Measurements from ENCODE around the gene ZNF3.
A peak's percentile ranks its signal among the peaks of the same experiment; 100 is the strongest.

Gene ZNF3

DNA sequence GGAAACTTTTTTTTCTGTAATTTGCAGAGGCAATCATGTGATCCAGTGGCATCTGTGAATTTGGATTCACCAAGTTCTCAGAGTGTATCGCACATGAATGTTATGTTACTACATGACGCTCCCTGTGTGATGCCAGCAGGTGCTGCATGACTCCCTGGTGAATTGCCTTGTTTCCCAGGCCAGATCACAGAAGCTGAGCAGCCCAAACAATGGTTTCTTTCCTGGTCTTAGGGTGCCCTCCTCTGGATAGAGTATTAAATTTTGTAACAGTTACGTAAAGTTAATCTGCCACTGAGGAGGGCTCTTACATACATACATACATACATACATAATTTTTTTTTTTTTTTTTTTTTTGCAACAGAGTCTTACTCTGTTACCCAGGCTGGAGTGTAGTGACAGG lies 28.3 kb downstream of the ZNF3 start:
- H4K12ac ChIP-seq (ENCODE audit: low read depth, low read length), result no peak overlapping the region
- H3K14ac ChIP-seq (ENCODE audit: low read length), result no peak overlapping the region
- no peak overlapping the region for H3K18ac ChIP-seq (ENCODE audit: low read length)
- H2BK12ac ChIP-seq (ENCODE audit: low read length), result no peak overlapping the region
- no peak overlapping the region for H3K4ac ChIP-seq (ENCODE audit: low read depth, low read length)
- no peak overlapping the region for H3K27ac ChIP-seq (ENCODE audit: low read depth, low read length)
- peaks cover 7% of the 10 kb centered on the region in 2 experiments for H3K4me1 ChIP-seq (ENCODE audit: control insufficient read depth in 1 of 2, insufficient read depth in 2 of 2, low read length in 2 of 2)
- H3K79me2 ChIP-seq (ENCODE audit: control insufficient read depth, insufficient read depth, low read length, poor library complexity), result peaks cover 6% of the 10 kb centered on the region
- no peak overlapping the region for H2BK120ac ChIP-seq (ENCODE audit: insufficient read depth, low read length, poor library complexity)
- no peak overlapping the region for H4K8ac ChIP-seq (ENCODE audit: low read depth, low read length)
- H3K27me3 ChIP-seq (ENCODE audit: insufficient read depth, low read length), result no peaks in the 10 kb centered on the region
- no peak overlapping the region for H2AFZ ChIP-seq (ENCODE audit: insufficient read depth, low read length, poor library complexity)
- no peak overlapping the region for H2AK5ac ChIP-seq (ENCODE audit: low read length)
- WGBS (ENCODE audit: extremely low coverage, insufficient coverage, insufficient read length), result no CpG with 5 or more reads among the region's 3 CpGs
- DNase-seq, result peak; percentile 55 to 71
- H3K23ac ChIP-seq (ENCODE audit: low read length), result no peak overlapping the region
- H3K4me2 ChIP-seq (ENCODE audit: low read length), result no peak overlapping the region
- no peaks in the 10 kb centered on the region for H3K9me3 ChIP-seq (ENCODE audit: insufficient read depth, low read depth, low read length)
- no peak overlapping the region for H4K91ac ChIP-seq (ENCODE audit: low read depth, low read length)
- H2BK5ac ChIP-seq (ENCODE audit: low read depth, low read length, poor library complexity), result no peak overlapping the region
- no peak overlapping the region for H3K4me3 ChIP-seq (ENCODE audit: low read depth, low read length)
- H3K36me3 ChIP-seq (ENCODE audit: control insufficient read depth in 1 of 2, insufficient read depth in 2 of 2, low read length in 2 of 2), result peaks cover 13 to 17% of the 10 kb centered on the region in 2 experiments
- peaks cover 9% of the 10 kb centered on the region for H3K79me1 ChIP-seq (ENCODE audit: low read length)
- no peak overlapping the region for H3K9ac ChIP-seq (ENCODE audit: low read length)

DNA sequence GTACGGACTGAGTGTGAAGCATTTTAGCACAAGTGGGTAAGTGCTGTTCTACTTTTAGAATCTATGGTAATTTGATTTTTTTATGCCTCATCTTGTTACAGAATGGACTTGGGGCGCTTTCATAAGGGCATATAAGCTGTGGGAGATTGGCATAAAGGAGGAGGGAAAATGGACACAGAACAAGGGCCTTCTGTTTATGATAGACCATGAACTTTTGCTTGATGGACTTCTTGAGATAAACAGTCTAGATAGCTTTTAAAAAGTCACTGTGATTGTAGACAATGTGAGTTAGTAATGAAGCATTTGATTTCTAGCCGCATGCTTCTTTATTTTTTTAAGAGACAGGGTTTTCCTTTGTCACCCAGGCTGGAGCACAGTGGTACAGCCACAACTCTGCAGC lies 29.9 kb downstream of the ZNF3 start:
- Histone ChIP-seq H3K27ac (ENCODE audit: low read depth, low read length) (no peak overlapping the region), H2BK12ac (ENCODE audit: low read length) (no peak overlapping the region), H3K14ac (ENCODE audit: low read length) (no peak overlapping the region), H3K4me3 (ENCODE audit: low read depth, low read length) (no peak overlapping the region), H2BK5ac (ENCODE audit: low read depth, low read length, poor library complexity) (no peak overlapping the region), H4K12ac (ENCODE audit: low read depth, low read length) (no peak overlapping the region), H3K23ac (ENCODE audit: low read length) (no peak overlapping the region), H2AK5ac (ENCODE audit: low read length) (no peak overlapping the region), H3K4me1 (ENCODE audit: control insufficient read depth in 1 of 2, insufficient read depth in 2 of 2, low read length in 2 of 2) (peaks cover 7% of the 10 kb centered on the region in 2 experiments), H2AFZ (ENCODE audit: insufficient read depth, low read length, poor library complexity) (no peak overlapping the region), H3K18ac (ENCODE audit: low read length) (no peak overlapping the region), H4K91ac (ENCODE audit: low read depth, low read length) (no peak overlapping the region), H3K9ac (ENCODE audit: low read length) (no peak overlapping the region), H3K79me1 (ENCODE audit: low read length) (peaks cover 9% of the 10 kb centered on the region), H3K27me3 (ENCODE audit: insufficient read depth, low read length) (no peaks in the 10 kb centered on the region), H3K36me3 (ENCODE audit: control insufficient read depth in 1 of 2, insufficient read depth in 2 of 2, low read length in 2 of 2) (peaks cover 3 to 5% of the 10 kb centered on the region in 2 experiments), H2BK120ac (ENCODE audit: insufficient read depth, low read length, poor library complexity) (no peak overlapping the region), H3K4ac (ENCODE audit: low read depth, low read length) (no peak overlapping the region), H3K4me2 (ENCODE audit: low read length) (no peak overlapping the region), H3K79me2 (ENCODE audit: control insufficient read depth, insufficient read depth, low read length, poor library complexity) (peaks cover 6% of the 10 kb centered on the region), H4K8ac (ENCODE audit: low read depth, low read length) (no peak overlapping the region), H3K9me3 (ENCODE audit: insufficient read depth, low read depth, low read length) (no peaks in the 10 kb centered on the region)
- WGBS (ENCODE audit: extremely low coverage, insufficient coverage, insufficient read length), result no CpG with 5 or more reads among the region's 3 CpGs
- DNase-seq, result no peak

DNA sequence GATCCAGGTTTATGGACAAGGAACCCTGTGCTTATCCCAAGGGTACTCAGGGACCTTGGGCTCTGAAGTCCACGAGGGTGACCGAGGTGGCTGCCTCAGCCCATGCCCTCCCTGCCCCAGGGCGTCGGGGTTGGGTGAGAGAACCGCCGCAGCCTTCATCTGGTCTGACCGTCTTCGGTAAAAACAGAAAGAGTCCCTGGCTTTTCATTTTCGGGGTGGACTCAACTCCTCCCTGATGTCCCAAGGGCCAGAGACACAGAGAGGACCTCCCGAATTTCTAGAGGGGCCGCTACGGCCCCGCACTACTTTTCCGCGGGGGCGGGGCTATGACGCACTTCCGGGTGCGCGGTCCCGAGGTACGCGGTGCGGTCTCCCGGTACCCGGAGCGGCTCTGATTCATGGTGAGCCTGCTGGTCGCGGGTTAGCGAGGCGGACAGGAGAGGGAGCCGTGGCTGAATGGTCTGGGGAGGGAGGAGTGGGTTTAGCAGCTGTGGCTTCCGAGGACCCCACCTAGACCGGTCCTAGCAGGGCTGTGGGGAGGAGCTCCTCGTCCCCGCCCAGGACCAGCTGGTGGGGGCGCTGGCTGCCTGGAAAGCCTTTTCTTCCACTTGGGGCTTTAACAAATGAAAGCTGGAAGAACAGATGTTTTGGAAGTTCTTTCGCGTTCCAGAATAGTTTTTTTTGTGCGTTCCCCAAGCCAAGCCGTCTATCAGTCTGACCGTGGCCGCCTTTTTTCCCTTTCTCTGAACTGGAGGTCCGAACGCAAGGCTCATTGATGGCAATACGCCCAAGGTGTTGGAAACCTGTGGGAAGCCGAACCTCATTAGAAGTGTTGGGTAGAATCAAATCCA lies 31.9 kb downstream of the ZNF3 start, which contains the start of gene ZSCAN21:
Gene ZSCAN21, plus strand, starts transcription at position 334 of the 851 bp plus-strand sequence. CDS start 7,233 bp downstream, outside the sequence.
- Histone ChIP-seq H2AK5ac (ENCODE audit: low read length) (peak within 1 kb of the TSS; percentile 95), H2BK12ac (ENCODE audit: low read length) (no peak within 1 kb of the TSS), H3K18ac (ENCODE audit: low read length) (peak within 1 kb of the TSS; percentile 98), H3K27ac (ENCODE audit: low read depth, low read length) (peak within 1 kb of the TSS; percentile 91), H4K12ac (ENCODE audit: low read depth, low read length) (peak within 1 kb of the TSS; percentile 98), H2BK120ac (ENCODE audit: insufficient read depth, low read length, poor library complexity) (peak within 1 kb of the TSS; percentile 97), H3K27me3 (ENCODE audit: insufficient read depth, low read length) (no peaks in the 10 kb centered on the region), H3K4me2 (ENCODE audit: low read length) (peak within 1 kb of the TSS; percentile 74), H3K4ac (ENCODE audit: low read depth, low read length) (peak within 1 kb of the TSS; percentile 86), H3K4me1 (ENCODE audit: control insufficient read depth in 1 of 2, insufficient read depth in 2 of 2, low read length in 2 of 2) (peaks cover 7% of the 10 kb centered on the region in 2 experiments), H4K91ac (ENCODE audit: low read depth, low read length) (peak within 1 kb of the TSS; percentile 96), H3K9ac (ENCODE audit: low read length) (peak within 1 kb of the TSS; percentile 87), H2BK5ac (ENCODE audit: low read depth, low read length, poor library complexity) (peak within 1 kb of the TSS; percentile 89), H3K79me1 (ENCODE audit: low read length) (peaks cover 9% of the 10 kb centered on the region), H3K23ac (ENCODE audit: low read length) (no peak within 1 kb of the TSS), H3K36me3 (ENCODE audit: control insufficient read depth in 1 of 2, insufficient read depth in 2 of 2, low read length in 2 of 2) (peaks cover 2 to 5% of the 10 kb centered on the region in 2 experiments), H3K14ac (ENCODE audit: low read length) (peak within 1 kb of the TSS; percentile 100), H4K8ac (ENCODE audit: low read depth, low read length) (peak within 1 kb of the TSS; percentile 100), H3K9me3 (ENCODE audit: insufficient read depth, low read depth, low read length) (no peaks in the 10 kb centered on the region), H3K4me3 (ENCODE audit: low read depth, low read length) (peak within 1 kb of the TSS; percentile 86), H2AFZ (ENCODE audit: insufficient read depth, low read length, poor library complexity) (peak within 1 kb of the TSS; percentile 97), H3K79me2 (ENCODE audit: control insufficient read depth, insufficient read depth, low read length, poor library complexity) (peaks cover 6% of the 10 kb centered on the region)
- WGBS (ENCODE audit: extremely low coverage, insufficient coverage, insufficient read length), result no CpG with 5 or more reads among the region's 47 CpGs
- peak; percentile 90 to 92 for DNase-seq

DNA sequence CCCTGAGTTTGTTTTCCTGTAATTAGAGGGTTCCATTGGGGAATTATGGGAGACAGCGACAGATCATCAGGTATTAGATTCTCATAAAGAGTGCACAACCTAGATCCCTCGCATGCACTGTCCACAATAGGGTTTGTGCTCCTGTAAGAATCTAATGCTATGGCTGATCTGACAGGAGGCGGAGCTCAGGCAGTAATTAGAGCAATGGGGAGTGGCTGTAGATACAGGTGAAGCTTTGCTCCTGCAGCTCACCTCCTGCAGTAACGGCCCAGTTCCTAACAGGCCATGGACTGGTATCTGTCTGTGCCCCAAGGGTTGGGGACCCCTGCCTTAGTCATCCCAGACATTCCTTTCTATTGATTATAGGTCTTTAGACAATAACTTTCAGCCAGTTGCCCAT lies 32.8 kb downstream of the ZNF3 start:
- Histone ChIP-seq H2BK12ac (ENCODE audit: low read length) (no peak overlapping the region), H4K12ac (ENCODE audit: low read depth, low read length) (no peak overlapping the region), H2AFZ (ENCODE audit: insufficient read depth, low read length, poor library complexity) (no peak overlapping the region), H4K8ac (ENCODE audit: low read depth, low read length) (peak overlapping the region; percentile 100), H3K18ac (ENCODE audit: low read length) (no peak overlapping the region), H4K91ac (ENCODE audit: low read depth, low read length) (no peak overlapping the region), H2BK5ac (ENCODE audit: low read depth, low read length, poor library complexity) (no peak overlapping the region), H3K14ac (ENCODE audit: low read length) (no peak overlapping the region), H3K36me3 (ENCODE audit: control insufficient read depth in 1 of 2, insufficient read depth in 2 of 2, low read length in 2 of 2) (peaks cover 2 to 5% of the 10 kb centered on the region in 2 experiments), H3K4me2 (ENCODE audit: low read length) (no peak overlapping the region), H3K79me2 (ENCODE audit: control insufficient read depth, insufficient read depth, low read length, poor library complexity) (peaks cover 6% of the 10 kb centered on the region), H3K9me3 (ENCODE audit: insufficient read depth, low read depth, low read length) (no peaks in the 10 kb centered on the region), H2AK5ac (ENCODE audit: low read length) (no peak overlapping the region), H3K4ac (ENCODE audit: low read depth, low read length) (no peak overlapping the region), H3K27ac (ENCODE audit: low read depth, low read length) (no peak overlapping the region), H3K4me3 (ENCODE audit: low read depth, low read length) (no peak overlapping the region), H3K79me1 (ENCODE audit: low read length) (peaks cover 9% of the 10 kb centered on the region), H3K23ac (ENCODE audit: low read length) (no peak overlapping the region), H3K27me3 (ENCODE audit: insufficient read depth, low read length) (no peaks in the 10 kb centered on the region), H3K4me1 (ENCODE audit: control insufficient read depth in 1 of 2, insufficient read depth in 2 of 2, low read length in 2 of 2) (peaks cover 7% of the 10 kb centered on the region in 2 experiments), H2BK120ac (ENCODE audit: insufficient read depth, low read length, poor library complexity) (no peak overlapping the region), H3K9ac (ENCODE audit: low read length) (no peak overlapping the region)
- DNase-seq, result peak in 1 of 2 donors; percentile 14
- no CpG with 5 or more reads among the region's 4 CpGs for WGBS (ENCODE audit: extremely low coverage, insufficient coverage, insufficient read length)

All from trophoblast cell (in vitro differentiated cells and primary cell).